ENCODE data around the gene PVALB.
A peak's percentile ranks its signal among the peaks of the same experiment; 100 is the strongest.

PVALB gene

DNA sequence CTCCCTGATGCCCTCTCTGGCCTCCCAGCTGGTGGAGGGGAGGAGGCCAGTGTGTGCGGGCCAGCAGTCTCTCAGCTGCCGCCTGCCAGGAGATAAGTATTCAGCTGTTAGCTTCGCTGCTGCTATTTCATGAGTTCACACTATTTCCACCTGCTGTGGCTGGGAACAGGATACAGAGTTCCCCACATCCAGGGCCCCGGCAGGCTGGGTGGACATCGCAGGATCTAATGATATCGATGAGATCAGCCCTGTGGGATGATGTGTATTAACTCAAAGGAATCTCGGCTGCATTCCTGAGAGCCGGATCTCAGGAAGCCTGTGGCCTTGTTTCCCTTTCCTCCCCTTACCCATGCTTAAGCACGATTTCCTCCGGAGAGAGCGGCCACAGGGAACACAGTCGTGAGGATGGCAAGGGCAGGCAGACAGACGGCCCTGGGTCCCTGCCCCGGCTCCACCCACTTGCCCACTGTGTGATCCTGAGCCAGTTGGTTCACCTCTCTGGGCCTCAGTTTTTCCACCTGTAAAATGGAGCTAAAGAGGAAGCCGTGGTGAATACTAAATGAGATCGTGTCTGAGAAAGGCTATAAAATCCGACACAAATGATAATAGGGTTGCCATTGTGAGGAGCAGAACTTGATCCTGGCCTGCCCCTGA is 6.5 kb upstream of the PVALB start:
- Histone ChIP-seq H3K9ac (ENCODE audit: low read depth, low read length) (no peak overlapping the region), H3K36me3 (ENCODE audit: control insufficient read depth, insufficient read depth, low read length) (no peaks in the 10 kb centered on the region), H3K9me3 (ENCODE audit: control insufficient read depth, insufficient read depth, low read length) (no peaks in the 10 kb centered on the region), H3K4me3 (ENCODE audit: low read depth, low read length) (no peak overlapping the region), H3K27me3 (ENCODE audit: control insufficient read depth, insufficient read depth, low read length) (peaks cover 10% of the 10 kb centered on the region), H3K4me1 (ENCODE audit: control insufficient read depth, insufficient read depth, low read length) (no peaks in the 10 kb centered on the region)

DNA sequence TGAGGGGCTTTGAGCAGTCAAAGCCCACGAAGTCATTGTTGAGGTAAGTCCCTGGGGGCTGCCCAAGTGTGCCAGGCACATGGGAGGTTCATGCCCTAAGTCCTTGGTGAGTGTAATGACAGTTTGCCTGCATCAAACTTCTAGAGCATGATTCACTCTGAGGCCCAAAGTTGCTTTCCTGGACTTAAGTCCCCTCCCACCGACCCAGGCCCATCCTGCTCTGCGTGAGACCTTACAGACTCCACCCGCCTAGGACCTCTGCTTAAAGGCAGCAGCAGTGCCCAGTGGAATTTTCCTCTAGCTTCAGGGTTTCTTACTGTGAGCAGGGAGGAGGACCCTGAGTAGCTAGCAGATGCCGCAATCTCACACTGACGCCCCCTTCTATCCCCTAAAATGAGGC is 5.7 kb upstream of the PVALB start:
- no peak overlapping the region for H3K9ac ChIP-seq (ENCODE audit: low read depth, low read length)
- no peak overlapping the region for H3K4me3 ChIP-seq (ENCODE audit: low read depth, low read length)
- H3K36me3 ChIP-seq (ENCODE audit: control insufficient read depth, insufficient read depth, low read length): no peaks in the 10 kb centered on the region
- H3K27me3 ChIP-seq (ENCODE audit: control insufficient read depth, insufficient read depth, low read length): peaks cover 18% of the 10 kb centered on the region
- H3K4me1 ChIP-seq (ENCODE audit: control insufficient read depth, insufficient read depth, low read length): no peaks in the 10 kb centered on the region
- no peaks in the 10 kb centered on the region for H3K9me3 ChIP-seq (ENCODE audit: control insufficient read depth, insufficient read depth, low read length)

DNA sequence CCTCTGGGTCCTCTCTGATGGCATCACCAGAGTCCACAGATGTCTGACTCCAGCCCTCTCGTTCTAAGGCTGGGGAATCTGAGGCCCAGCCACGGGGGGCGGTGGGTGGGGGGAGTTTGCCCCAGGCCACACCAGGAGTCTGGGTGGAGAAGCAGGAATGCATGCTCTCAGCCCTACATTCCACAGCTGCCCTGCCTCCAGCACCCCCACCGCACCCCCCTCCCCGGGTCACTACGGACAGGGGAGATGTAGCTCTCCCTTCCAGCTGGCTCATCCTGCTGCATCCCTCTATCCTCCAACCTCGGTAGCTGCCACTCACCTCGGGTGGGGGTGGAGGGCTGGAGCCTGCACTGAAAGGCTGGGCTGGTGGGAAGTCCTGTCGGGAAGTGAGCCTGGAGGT is 2.3 kb upstream of the PVALB start:
- no peak overlapping the region for H3K9ac ChIP-seq (ENCODE audit: low read depth, low read length)
- no peaks in the 10 kb centered on the region for H3K4me1 ChIP-seq (ENCODE audit: control insufficient read depth, insufficient read depth, low read length)
- peaks cover 2% of the 10 kb centered on the region for H3K36me3 ChIP-seq (ENCODE audit: control insufficient read depth, insufficient read depth, low read length)
- no peak overlapping the region for H3K4me3 ChIP-seq (ENCODE audit: low read depth, low read length)
- H3K9me3 ChIP-seq (ENCODE audit: control insufficient read depth, insufficient read depth, low read length): no peaks in the 10 kb centered on the region
- H3K27me3 ChIP-seq (ENCODE audit: control insufficient read depth, insufficient read depth, low read length): peaks cover 50% of the 10 kb centered on the region

DNA sequence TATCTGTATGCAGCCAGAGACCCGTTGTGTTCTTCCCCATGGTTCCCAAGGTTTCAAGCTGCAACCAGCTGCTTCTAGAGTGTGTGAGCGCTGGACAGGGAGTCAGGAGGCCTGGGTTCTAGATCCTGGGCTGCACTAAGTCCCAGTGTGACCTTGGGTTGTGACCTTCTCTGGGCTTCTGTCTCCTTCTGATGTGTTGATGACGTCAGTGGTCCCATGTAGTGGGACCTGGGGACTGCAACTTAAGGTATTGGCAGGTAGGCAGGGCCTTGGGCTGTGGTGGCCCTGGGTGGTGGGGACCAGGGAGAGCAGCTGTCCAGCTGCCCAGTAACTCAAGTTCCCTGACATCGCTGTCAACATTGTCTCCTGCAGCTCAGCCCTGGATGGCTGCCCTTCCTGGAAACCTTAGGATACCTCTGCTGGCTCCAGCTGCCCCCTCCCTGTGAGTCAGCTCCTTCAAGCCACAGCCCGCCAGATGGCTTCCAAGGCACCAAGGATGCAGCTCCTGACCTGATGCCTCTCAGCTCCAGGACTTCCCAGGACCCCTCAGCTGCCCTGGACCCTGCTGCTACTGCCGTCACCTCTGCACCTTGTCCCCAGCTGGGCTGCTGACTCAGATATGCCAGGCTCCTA is 1.3 kb upstream of the PVALB start:
- Histone ChIP-seq H3K4me1 (ENCODE audit: control insufficient read depth, insufficient read depth, low read length) (no peaks in the 10 kb centered on the region), H3K4me3 (ENCODE audit: low read depth, low read length) (no peak overlapping the region), H3K9me3 (ENCODE audit: control insufficient read depth, insufficient read depth, low read length) (no peaks in the 10 kb centered on the region), H3K9ac (ENCODE audit: low read depth, low read length) (no peak overlapping the region), H3K27me3 (ENCODE audit: control insufficient read depth, insufficient read depth, low read length) (peaks cover 50% of the 10 kb centered on the region), H3K36me3 (ENCODE audit: control insufficient read depth, insufficient read depth, low read length) (peaks cover 2% of the 10 kb centered on the region)

DNA sequence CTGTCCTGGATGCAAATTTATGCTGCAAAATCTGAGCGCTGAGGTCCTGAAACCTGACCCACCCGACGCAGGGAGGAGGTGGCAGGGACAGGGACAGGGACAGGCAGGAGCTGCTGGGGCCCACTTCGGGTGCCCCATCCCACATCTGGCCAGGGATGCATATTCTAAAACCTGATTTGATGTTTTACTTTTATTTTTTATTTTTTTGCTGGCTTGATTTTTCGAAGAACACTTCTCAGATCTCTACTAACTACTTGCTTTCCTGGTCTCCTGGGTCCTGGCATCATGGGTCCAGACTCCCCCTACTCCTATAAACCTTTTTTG is 652 bp upstream of the PVALB start:
- no peaks in the 10 kb centered on the region for H3K4me1 ChIP-seq (ENCODE audit: control insufficient read depth, insufficient read depth, low read length)
- H3K9me3 ChIP-seq (ENCODE audit: control insufficient read depth, insufficient read depth, low read length): no peaks in the 10 kb centered on the region
- peaks cover 50% of the 10 kb centered on the region for H3K27me3 ChIP-seq (ENCODE audit: control insufficient read depth, insufficient read depth, low read length)
- peak overlapping the region; percentile 48 for H3K4me3 ChIP-seq (ENCODE audit: low read depth, low read length)
- H3K36me3 ChIP-seq (ENCODE audit: control insufficient read depth, insufficient read depth, low read length): peaks cover 2% of the 10 kb centered on the region
- H3K9ac ChIP-seq (ENCODE audit: low read depth, low read length): no peak overlapping the region

DNA sequence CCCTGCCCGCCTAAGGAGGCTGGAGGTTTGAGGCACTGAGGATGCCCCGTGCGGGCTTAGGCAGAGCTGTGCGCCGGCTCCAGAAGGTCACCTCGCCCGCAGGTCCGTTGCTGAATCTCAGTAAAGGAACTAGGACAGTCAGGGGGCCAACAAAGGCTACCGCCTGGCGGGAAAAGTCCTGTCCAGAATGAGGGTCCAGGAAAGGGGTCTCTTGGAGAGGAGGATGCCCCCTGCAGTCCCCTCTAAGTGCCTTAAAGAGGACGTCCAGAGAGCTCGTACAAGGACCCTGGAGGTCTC is 548 bp downstream of the PVALB start:
- H3K36me3 ChIP-seq (ENCODE audit: control insufficient read depth, insufficient read depth, low read length): peaks cover 2% of the 10 kb centered on the region
- no peaks in the 10 kb centered on the region for H3K4me1 ChIP-seq (ENCODE audit: control insufficient read depth, insufficient read depth, low read length)
- peak overlapping the region; percentile 48 for H3K4me3 ChIP-seq (ENCODE audit: low read depth, low read length)
- peaks cover 50% of the 10 kb centered on the region for H3K27me3 ChIP-seq (ENCODE audit: control insufficient read depth, insufficient read depth, low read length)
- no peaks in the 10 kb centered on the region for H3K9me3 ChIP-seq (ENCODE audit: control insufficient read depth, insufficient read depth, low read length)
- no peak overlapping the region for H3K9ac ChIP-seq (ENCODE audit: low read depth, low read length)

DNA sequence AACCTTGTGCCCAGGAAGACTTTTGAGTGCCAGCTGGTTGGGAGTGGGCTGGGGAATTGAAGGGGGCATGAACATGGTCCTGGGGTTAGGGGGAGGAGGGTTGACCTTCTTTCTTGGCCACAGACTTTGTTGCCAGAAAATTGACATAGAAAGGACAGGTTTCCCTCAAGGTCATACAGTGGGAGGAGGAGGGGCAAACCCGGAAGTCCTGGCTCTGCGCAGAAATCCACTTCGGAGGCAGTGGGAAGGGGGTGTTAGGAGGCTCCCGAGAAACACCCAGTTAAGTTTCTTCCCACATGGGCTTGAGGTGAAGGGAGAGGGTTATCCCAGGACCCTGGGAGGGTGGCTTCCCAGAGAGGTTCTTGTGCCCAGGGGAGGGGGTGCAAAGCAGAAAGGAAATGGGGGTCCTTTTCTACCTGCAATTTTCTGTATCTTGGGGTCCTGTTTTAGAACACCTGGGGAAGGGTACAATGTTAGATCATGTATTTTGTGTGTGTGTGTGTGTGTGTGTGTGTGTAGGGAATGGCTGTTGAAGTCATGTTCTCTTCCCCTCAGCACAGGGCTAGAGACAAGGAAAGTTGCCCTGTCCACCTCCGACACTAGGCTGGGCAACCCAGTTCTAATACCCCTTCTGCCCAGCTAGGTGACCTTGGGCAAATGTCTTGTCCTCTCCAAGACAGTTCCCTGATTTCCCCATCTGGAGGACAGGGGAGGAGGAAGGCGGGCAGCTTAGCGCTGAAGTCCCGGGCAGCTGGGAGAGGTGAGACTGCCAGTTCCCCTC is 1.1 kb downstream of the PVALB start:
- no peaks in the 10 kb centered on the region for H3K4me1 ChIP-seq (ENCODE audit: control insufficient read depth, insufficient read depth, low read length)
- H3K9me3 ChIP-seq (ENCODE audit: control insufficient read depth, insufficient read depth, low read length): no peaks in the 10 kb centered on the region
- H3K9ac ChIP-seq (ENCODE audit: low read depth, low read length): no peak overlapping the region
- H3K27me3 ChIP-seq (ENCODE audit: control insufficient read depth, insufficient read depth, low read length): peaks cover 50% of the 10 kb centered on the region
- peaks cover 2% of the 10 kb centered on the region for H3K36me3 ChIP-seq (ENCODE audit: control insufficient read depth, insufficient read depth, low read length)
- H3K4me3 ChIP-seq (ENCODE audit: low read depth, low read length): peak overlapping the region; percentile 48

DNA sequence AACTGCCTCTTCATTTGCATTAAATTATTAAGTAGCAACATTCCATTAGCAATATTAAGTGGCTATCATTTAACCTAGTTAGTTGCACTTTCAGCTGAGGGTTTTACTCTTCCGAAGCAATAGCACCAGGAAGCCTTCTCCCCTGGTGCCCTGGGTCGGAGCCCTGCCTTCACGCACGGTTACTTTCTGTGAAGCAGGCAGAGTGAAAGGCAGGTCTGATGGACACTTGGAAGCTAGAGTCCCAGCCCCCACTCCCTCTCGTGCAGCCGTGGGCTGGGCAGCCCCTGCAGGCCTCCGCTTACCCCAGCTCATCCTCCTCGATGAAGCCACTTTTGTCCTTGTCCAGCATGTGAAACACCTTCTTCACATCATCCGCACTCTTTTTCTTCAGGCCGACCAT is 2.0 kb downstream of the PVALB start:
- Histone ChIP-seq H3K9ac (ENCODE audit: low read depth, low read length) (no peak overlapping the region), H3K36me3 (ENCODE audit: control insufficient read depth, insufficient read depth, low read length) (peaks cover 2% of the 10 kb centered on the region), H3K27me3 (ENCODE audit: control insufficient read depth, insufficient read depth, low read length) (peaks cover 49% of the 10 kb centered on the region), H3K4me1 (ENCODE audit: control insufficient read depth, insufficient read depth, low read length) (no peaks in the 10 kb centered on the region), H3K9me3 (ENCODE audit: control insufficient read depth, insufficient read depth, low read length) (no peaks in the 10 kb centered on the region), H3K4me3 (ENCODE audit: low read depth, low read length) (no peak overlapping the region)

DNA sequence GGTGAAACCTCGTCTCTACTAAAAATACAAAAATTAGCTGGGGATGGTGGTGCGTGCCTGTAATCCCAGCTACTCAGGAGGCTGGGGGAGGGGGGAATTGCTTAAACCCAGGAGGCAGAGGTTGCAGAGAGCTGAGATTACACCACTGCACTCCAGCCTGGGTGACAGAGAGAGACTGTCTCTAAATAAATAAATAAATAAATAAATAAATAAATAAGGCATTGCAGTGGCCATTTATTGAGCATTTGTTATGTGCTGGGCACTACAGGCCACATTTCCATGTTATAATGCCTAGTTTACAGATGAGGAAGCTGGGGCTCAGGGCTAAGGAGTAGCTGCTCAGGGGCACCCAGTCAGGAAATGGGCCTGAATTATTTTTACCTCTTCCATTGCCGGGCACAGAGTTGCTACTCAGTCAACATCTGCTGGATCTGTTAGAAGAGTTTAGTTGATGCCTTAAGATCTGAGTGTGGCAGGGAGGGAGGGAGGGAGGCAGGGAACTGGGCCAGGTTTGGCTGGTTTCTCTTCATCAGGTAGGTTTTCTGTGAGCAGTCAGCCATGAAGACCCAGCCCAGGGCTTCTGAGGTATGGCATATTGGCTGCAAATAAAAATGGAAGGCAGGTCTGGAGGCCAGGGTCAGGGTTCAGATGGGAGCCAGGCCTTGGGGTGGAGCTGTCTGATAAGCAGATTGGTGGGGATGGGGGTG is 5.6 kb downstream of the PVALB start:
- Histone ChIP-seq H3K9me3 (ENCODE audit: control insufficient read depth, insufficient read depth, low read length) (no peaks in the 10 kb centered on the region), H3K4me1 (ENCODE audit: control insufficient read depth, insufficient read depth, low read length) (no peaks in the 10 kb centered on the region), H3K27me3 (ENCODE audit: control insufficient read depth, insufficient read depth, low read length) (peaks cover 21% of the 10 kb centered on the region), H3K4me3 (ENCODE audit: low read depth, low read length) (no peak overlapping the region), H3K36me3 (ENCODE audit: control insufficient read depth, insufficient read depth, low read length) (peaks cover 2% of the 10 kb centered on the region), H3K9ac (ENCODE audit: low read depth, low read length) (no peak overlapping the region)

DNA sequence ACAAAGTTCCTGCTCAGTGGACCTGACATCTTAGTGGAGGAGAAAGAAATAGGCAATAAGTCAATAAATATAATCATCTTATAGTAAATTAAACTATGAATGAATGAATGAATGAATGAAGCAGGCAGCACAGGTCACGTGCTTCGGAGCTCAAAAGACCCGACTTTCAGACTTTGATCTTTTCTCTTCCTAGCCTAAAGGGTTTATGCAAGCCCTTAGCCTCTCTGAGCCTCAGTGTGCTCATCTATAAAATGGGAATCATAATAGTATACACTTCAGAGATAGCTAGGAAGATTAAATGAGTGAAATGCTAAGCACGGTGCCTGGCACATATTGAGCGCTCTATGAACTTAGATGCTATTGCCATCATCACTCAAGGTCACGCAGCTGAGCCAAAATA is 7.5 kb downstream of the PVALB start:
- Histone ChIP-seq H3K4me1 (ENCODE audit: control insufficient read depth, insufficient read depth, low read length) (no peaks in the 10 kb centered on the region), H3K9ac (ENCODE audit: low read depth, low read length) (no peak overlapping the region), H3K9me3 (ENCODE audit: control insufficient read depth, insufficient read depth, low read length) (no peaks in the 10 kb centered on the region), H3K27me3 (ENCODE audit: control insufficient read depth, insufficient read depth, low read length) (peaks cover 2% of the 10 kb centered on the region), H3K4me3 (ENCODE audit: low read depth, low read length) (no peak overlapping the region), H3K36me3 (ENCODE audit: control insufficient read depth, insufficient read depth, low read length) (no peaks in the 10 kb centered on the region)

DNA sequence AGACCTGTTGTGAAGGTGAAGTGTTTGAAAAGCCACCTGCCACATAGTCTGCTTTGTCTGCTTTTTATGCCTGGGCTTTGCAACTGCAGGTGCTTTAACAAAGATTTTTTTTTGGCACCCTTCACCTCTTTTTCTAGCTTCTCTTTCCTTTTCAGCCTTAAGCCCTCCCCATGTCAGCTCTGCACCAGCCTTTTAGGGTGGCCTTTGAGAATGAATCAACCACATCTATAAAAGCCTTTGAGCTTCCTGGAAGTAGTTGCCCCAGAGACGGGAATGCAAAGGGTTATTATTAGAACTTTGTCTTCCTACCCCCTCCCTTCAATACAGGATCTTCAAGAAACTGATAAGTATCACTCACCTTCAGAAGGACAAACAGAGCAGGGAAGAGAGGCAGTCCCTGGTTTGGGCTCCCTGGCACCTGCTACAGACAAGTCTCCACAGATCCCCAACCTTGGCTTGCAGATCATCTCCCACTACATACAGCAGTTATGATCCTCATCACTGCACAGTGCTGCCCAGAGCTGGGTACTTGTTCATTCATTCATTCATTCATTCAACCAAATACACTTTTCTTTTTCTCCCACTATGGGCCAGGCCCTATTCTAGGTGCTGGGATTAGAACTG is 8.0 kb downstream of the PVALB start:
- Histone ChIP-seq H3K27me3 (ENCODE audit: control insufficient read depth, insufficient read depth, low read length) (no peaks in the 10 kb centered on the region), H3K4me3 (ENCODE audit: low read depth, low read length) (no peak overlapping the region), H3K9me3 (ENCODE audit: control insufficient read depth, insufficient read depth, low read length) (no peaks in the 10 kb centered on the region), H3K36me3 (ENCODE audit: control insufficient read depth, insufficient read depth, low read length) (no peaks in the 10 kb centered on the region), H3K4me1 (ENCODE audit: control insufficient read depth, insufficient read depth, low read length) (no peaks in the 10 kb centered on the region), H3K9ac (ENCODE audit: low read depth, low read length) (no peak overlapping the region)
